Vagina (tissue), 2 donors: Measurements from ENCODE around the gene PLGRKT. TPM values are rescaled to one million over a fixed set of nuclear protein-coding genes. Genes with fewer than 3 reads are reported as not detected.
"Not testable (repeated sequence)": the region's sequence is repeated elsewhere in the genome, so short reads cannot be mapped to it uniquely, and the experiment has no call there.

ENCODE experiments used
- DNase-seq, 2 donors: peaks; one replicate each; pipeline ENCODE4 v3.0.0-alpha.2; 2017; ENCODE audit errors: extremely low spot score in 2 of 2
- H3K27ac ChIP-seq: fragments of 200-600 bp; sonication (generic); one replicate; pipeline ENCODE4 v1.5.1; 2019
- H3K27me3 ChIP-seq: fragments of 200-600 bp; sonication (generic); one replicate; pipeline ENCODE4 v1.5.1; 2019
- H3K36me3 ChIP-seq, 2 donors: fragments of 200-600 bp; sonication (generic); one replicate each; pipeline ENCODE4 v1.5.1; 2017 to 2019
- H3K4me1 ChIP-seq: fragments of 200-600 bp; sonication (generic); one replicate; pipeline ENCODE4 v1.5.1; 2019
- H3K4me3 ChIP-seq, 2 donors: fragments of 200-600 bp; sonication (generic); 1 replicate in 1 of 2; 2 replicates in 1 of 2; pipeline ENCODE4 v1.5.1; 2016 to 2019
- H3K9me3 ChIP-seq: fragments of 200-600 bp; sonication (generic); one replicate; pipeline ENCODE4 v1.5.1; 2019
- POLR2A ChIP-seq, 2 donors: fragments of 450-650 bp; IDR thresholded peaks; one replicate each; pipeline ENCODE4 v1.6.1; 2017; ENCODE audit warnings: antibody characterized with exemption in 2 of 2, mild to moderate bottlenecking in 2 of 2, moderate library complexity in 2 of 2
- POLR2AphosphoS5 ChIP-seq, 2 donors: sonication (generic); formaldehyde crosslinking; IDR thresholded peaks; one replicate each; pipeline ENCODE4 v1.9.0; 2017; ENCODE audit warnings: antibody characterized with exemption in 2 of 2, mild to moderate bottlenecking in 2 of 2, low read depth in 1 of 2; ENCODE audit not compliant: insufficient read depth in 1 of 2
- intact Hi-C: fragments of 100-400 bp; cut with DNase I; formaldehyde crosslinking; loops from one replicate; pipeline ENCODE4 v1.15.1; 2023
- total RNA-seq: library from RNA; depleted of rRNA; stranded (reverse); fragments of >200 nt; gene quantifications from one replicate; pipeline ENCODE4 v1.2.3, GENCODE V29; 2016
- TF ChIP-seq, protein P1 (sequence below), 3 experiments: fragments of 450-650 bp in 2 of 3; fragments of 200-600 bp in 1 of 3; sonication (generic) in 1 of 3; IDR thresholded peaks; one replicate each; pipeline ENCODE4 v1.5.1; 2017 to 2019; ENCODE audit warnings: antibody characterized with exemption in 3 of 3, mild to moderate bottlenecking in 2 of 3, moderate library complexity in 2 of 3

The PLGRKT gene
- total RNA-seq, 1 donor from 2014 or later, result 10.1 TPM

DNA sequence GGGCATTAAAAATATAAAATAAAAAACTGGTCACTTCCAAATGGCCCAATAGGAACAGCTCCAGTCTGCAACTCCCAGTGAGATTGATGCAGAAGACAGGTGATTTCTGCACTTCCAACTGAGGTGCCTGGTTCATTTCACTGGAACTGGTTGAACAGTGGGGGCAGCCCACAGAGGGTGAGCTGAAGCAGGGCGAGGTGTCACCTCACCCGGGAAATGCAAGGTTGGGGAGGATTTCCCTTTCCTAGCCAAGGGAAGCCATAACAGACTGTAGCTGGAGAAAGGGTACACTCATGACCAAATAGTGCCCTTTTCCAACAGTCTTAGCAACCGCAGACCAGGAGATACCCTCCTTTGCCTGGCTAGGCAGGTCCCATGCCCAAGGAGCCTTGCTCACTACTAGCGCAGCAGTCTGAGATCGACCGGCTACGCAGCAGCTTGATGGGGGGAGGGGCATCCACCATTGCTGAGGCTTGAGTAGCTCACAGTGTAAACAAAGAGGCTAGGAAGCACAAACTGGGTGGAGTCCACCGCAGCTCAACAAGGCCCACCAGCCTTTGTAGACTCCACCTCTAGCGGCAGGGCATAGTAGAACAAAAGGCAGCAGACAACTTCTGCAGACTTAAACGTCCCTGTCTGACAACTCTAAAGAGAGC lies 110.7 kb downstream of the PLGRKT start:
- TF ChIP-seq POLR2AphosphoS5 (IDR thresholded peaks at IDR 0.05; ENCODE audit: insufficient read depth in 1 of 2, low read depth in 1 of 2) (no peak), POLR2A (IDR thresholded peaks at IDR 0.05) (no peak)
- TF ChIP-seq, protein P1, sequence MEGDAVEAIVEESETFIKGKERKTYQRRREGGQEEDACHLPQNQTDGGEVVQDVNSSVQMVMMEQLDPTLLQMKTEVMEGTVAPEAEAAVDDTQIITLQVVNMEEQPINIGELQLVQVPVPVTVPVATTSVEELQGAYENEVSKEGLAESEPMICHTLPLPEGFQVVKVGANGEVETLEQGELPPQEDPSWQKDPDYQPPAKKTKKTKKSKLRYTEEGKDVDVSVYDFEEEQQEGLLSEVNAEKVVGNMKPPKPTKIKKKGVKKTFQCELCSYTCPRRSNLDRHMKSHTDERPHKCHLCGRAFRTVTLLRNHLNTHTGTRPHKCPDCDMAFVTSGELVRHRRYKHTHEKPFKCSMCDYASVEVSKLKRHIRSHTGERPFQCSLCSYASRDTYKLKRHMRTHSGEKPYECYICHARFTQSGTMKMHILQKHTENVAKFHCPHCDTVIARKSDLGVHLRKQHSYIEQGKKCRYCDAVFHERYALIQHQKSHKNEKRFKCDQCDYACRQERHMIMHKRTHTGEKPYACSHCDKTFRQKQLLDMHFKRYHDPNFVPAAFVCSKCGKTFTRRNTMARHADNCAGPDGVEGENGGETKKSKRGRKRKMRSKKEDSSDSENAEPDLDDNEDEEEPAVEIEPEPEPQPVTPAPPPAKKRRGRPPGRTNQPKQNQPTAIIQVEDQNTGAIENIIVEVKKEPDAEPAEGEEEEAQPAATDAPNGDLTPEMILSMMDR (IDR thresholded peaks at IDR 0.05), result no peak
- no peak for DNase-seq
- H3K27me3 ChIP-seq, result no peaks in the 10 kb centered on the region

DNA sequence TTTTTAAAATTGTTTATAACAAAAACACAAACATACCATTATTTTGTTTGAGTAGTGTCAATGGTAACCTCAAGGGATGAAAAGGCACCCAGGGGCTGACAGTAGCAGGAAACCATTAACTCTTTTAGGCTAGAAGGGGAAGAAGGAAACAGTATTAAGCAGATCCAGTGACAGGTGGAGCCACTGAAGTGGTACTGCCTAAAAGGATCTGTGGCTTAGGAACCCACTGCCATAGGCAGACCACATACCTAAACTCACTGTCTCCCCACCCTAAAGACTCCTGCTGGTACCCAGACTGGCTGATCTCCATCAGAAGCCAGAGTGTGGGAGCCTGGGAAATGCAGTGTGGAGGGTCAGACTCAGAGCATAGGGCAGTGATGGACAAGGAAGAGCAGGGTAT lies 111.5 kb downstream of the PLGRKT start:
- no peak for DNase-seq
- TF ChIP-seq, protein P1 (IDR thresholded peaks at IDR 0.05), result no peak
- TF ChIP-seq POLR2A (IDR thresholded peaks at IDR 0.05), result no peak
- no peak for TF ChIP-seq POLR2AphosphoS5 (IDR thresholded peaks at IDR 0.05; ENCODE audit: insufficient read depth in 1 of 2, low read depth in 1 of 2)
- Histone ChIP-seq H3K9me3 (no peaks in the 10 kb centered on the region), H3K36me3 (no peaks in the 10 kb centered on the region), H3K27me3 (no peaks in the 10 kb centered on the region), H3K4me3 (no peak overlapping the region), H3K4me1 (no peaks in the 10 kb centered on the region), H3K27ac (no peak overlapping the region)
- intact Hi-C loops, result no loop called here

More for the DNA sequence above, 110.7 kb downstream of the PLGRKT start:
- H3K36me3 ChIP-seq, result no peaks in the 10 kb centered on the region
- H3K27ac ChIP-seq, result no peak overlapping the region
- no peak overlapping the region for H3K4me3 ChIP-seq
- intact Hi-C loops, result no loop called here
- no peaks in the 10 kb centered on the region for H3K9me3 ChIP-seq
- H3K4me1 ChIP-seq, result no peaks in the 10 kb centered on the region

DNA sequence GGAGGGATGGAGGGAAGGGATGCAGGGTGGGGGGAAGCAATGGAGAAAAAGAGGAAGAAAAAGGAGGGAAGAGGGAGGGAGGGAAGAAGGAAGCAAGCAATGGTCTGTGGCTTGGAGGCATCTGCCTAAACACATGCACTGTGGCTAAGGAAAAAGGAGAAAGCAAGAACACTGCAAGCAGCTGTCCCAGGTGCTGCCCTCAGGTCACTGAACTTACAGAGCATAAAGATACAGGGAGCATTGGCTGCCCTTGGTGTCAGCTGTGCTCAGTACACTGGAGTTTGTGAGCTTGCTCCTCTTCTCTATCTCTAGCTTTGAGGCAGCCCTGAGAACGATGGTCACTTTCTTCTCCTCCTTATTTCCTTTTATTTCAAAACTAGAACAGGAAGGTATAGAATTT lies 116.1 kb downstream of the PLGRKT start:
- H3K9me3 ChIP-seq, H3K27me3 ChIP-seq, H3K36me3 ChIP-seq, H3K4me1 ChIP-seq, intact Hi-C loops, H3K4me3 ChIP-seq, H3K27ac ChIP-seq, DNase-seq: not testable (repeated sequence)

DNA sequence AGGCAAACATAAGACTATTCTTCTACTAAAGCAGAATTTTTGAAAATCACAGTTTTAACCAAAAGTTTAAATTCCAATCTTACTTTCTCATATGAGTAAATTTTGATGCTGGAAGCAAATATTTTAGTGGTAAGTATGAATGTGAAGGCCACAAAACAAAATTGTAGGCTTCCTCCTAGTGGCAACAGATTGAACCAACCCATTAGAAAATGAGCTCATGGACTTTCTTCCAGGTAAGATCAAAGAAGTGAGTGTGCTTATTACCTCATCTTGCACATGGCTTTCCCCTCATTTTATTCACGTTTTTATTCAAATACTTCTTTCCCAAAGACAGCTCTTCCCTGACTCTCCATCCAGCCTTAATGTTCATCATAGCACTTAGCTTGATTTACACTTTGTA lies 116.7 kb downstream of the PLGRKT start:
- peaks cover 5% of the 10 kb centered on the region for H3K9me3 ChIP-seq
- intact Hi-C loops, result no loop called here
- no peaks in the 10 kb centered on the region for H3K4me1 ChIP-seq
- H3K27me3 ChIP-seq, result no peaks in the 10 kb centered on the region
- H3K36me3 ChIP-seq, result no peaks in the 10 kb centered on the region
- no peak for TF ChIP-seq POLR2AphosphoS5 (IDR thresholded peaks at IDR 0.05; ENCODE audit: insufficient read depth in 1 of 2, low read depth in 1 of 2)
- TF ChIP-seq, protein P1 (IDR thresholded peaks at IDR 0.05), result no peak
- TF ChIP-seq POLR2A (IDR thresholded peaks at IDR 0.05), result no peak
- H3K27ac ChIP-seq, result no peak overlapping the region
- H3K4me3 ChIP-seq, result no peak overlapping the region
- no peak for DNase-seq

DNA sequence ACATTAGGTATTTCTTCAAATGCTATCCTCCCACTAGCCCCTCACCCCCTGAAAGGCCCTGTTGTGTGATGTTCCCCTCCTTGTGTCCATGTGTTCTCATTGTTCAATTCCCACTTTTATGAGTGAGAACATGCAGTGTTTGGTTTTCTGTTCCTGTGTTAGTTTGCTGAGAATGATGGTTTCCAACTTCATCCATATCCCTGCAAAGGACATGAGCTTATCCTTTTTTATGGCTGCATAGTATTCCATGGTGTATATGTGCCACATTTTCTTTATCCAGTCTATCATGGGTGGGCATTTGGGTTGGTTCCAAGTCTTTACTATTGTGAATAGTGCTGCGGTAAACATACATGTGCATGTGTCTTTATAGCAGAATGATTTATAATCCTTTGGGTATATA lies 121.3 kb downstream of the PLGRKT start:
- H3K4me1 ChIP-seq, H3K9me3 ChIP-seq, H3K27me3 ChIP-seq, H3K4me3 ChIP-seq, H3K27ac ChIP-seq, DNase-seq, intact Hi-C loops, H3K36me3 ChIP-seq: not testable (repeated sequence)

DNA sequence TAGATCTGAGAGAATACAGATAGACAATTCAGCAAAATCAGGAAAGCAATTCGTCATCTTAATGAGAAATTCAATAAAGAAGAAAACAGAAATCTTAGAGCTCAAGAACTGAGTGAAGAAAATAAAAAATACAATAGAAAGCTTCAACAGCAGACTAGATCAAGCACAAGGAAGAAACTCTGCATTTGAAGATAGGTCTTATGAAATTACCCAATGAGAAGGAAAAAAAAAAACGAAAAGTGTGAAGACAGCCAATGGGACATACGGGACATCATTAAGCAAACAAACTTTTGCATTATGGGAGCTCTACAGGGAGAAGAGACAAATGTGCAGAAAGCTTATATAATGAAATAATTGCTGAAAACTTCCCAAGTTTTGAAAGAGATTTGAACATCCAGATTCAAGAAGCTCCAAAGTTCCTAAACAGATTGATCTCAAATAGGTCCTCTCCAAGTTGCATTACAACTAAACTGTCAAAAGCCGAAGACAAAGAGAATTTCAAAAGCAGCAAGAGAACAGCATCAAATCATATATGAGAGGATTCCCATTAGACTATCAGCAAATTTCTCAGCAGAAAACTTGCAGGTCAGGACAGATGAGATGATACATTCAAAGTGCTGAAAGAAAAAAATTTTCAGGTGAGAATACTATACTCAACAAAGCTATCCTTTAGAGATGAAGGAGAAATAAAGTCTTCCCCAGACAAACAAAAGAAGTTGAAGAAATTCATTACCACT lies 122.4 kb downstream of the PLGRKT start:
- no peak for DNase-seq
- H3K4me1 ChIP-seq, result no peaks in the 10 kb centered on the region
- intact Hi-C loops, result no loop called here

More for the DNA sequence above, 122.4 kb downstream of the PLGRKT start:
- no peaks in the 10 kb centered on the region for H3K36me3 ChIP-seq
- no peak overlapping the region for H3K4me3 ChIP-seq
- no peak for TF ChIP-seq POLR2AphosphoS5 (IDR thresholded peaks at IDR 0.05; ENCODE audit: insufficient read depth in 1 of 2, low read depth in 1 of 2)
- no peak for TF ChIP-seq POLR2A (IDR thresholded peaks at IDR 0.05)
- TF ChIP-seq, protein P1 (IDR thresholded peaks at IDR 0.05), result no peak
- no peaks in the 10 kb centered on the region for H3K27me3 ChIP-seq
- no peak overlapping the region for H3K27ac ChIP-seq
- peaks cover 5% of the 10 kb centered on the region for H3K9me3 ChIP-seq
